GM19099 (cell line): ENCODE results near the gene RAMP3.

Experiments
- POLR2A ChIP-seq: IDR thresholded peaks from 3 replicates; pipeline ENCODE4 v1.6.1; 2011; ENCODE audit warnings: low read depth; ENCODE audit not compliant: insufficient read length; ENCODE audit errors: extremely low read depth

Gene RAMP3

DNA sequence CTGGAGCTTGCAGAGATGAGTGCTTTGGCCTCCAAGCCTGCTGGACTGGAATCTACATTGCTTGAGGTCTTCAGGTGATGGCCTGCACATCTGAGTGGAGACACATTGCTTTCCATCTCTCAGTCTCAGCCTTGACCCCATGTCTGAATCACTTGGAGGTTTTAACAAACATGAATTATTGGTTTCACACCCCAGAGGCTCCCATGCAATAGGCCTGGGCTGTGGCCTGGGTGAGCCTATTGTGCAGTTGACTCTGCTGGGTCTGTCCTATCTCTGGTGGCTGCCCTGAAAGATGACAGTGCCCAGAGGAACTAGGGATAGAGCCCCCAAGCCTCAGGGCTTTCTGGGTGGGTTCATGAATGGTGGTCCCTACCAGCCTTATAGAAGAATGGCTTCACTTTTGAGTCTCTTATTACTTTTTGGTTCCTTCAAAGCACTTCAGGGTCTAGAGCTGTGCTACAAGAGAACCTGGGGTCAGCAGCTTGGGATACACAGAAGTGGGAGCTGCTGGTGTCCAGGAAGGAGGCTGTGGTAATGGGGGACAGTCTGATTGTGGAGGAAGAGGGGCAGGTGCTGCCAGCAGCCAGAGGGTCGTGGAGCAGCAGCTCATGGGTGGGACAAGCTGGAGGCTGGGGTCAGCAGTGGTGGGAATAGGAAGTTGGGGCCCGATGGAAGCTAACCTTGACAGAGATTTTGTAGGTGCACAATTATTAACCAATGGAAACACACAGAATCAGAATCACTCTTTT, 5.5 kb downstream of the RAMP3 start:
- TF ChIP-seq POLR2A, result no peak

DNA sequence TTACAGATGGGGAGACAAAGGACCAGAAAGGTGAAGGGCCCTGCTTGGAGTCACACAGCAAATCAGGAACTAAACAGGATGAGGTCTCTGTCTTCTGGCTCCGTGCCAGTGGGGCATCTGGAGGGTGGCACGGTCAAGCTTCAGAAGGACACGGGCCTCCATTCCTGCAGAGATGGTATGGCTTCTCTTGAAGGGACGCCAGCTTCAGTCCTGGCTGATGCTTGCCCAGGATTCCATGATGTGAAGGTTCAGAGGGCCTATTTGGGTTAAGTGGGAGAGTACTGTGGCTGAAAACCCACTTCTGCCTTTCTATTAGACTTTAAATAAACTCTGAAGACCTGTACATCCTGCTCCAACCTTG, 6.1 kb downstream of the RAMP3 start:
- TF ChIP-seq POLR2A, result no peak

DNA sequence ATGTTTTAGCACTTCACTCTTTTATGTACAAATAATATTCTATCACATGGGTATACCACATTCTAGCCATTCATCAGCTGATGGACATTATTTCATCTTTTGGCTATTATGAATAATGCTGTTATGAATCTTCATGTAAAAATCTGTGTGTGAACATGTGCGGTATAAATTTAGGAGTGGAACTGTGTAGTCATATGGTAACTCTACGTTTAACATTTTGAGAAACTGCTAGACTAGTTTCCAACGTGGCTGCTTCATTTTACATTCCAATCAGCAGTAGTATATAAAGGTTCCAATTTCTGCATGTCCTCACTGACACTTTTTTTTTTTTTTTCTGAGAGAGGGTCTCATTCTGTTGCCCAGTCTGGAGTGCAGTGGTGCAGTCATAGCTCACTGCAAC, 8.3 kb downstream of the RAMP3 start:
- TF ChIP-seq POLR2A, result no peak

DNA sequence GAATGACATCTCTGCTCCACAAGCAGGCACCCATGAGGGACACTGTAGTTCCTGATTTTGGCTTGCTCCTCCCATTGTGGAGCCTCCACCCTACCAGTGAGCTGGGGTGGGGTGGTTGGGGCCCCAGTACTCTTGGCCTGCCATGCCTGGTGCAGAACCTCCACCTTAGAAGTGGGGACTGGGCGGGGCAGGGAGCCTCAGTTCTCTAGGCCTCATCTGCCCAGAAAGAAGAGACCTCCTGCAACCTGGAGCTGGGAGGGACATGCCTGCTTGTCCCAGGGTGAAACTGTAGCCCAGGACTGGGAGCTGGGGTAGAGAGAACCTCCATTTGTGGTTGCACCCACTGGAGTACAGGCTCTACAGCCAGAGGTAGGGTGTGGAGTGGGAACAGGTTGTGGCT, 14.4 kb downstream of the RAMP3 start:
- TF ChIP-seq POLR2A, result no peak

DNA sequence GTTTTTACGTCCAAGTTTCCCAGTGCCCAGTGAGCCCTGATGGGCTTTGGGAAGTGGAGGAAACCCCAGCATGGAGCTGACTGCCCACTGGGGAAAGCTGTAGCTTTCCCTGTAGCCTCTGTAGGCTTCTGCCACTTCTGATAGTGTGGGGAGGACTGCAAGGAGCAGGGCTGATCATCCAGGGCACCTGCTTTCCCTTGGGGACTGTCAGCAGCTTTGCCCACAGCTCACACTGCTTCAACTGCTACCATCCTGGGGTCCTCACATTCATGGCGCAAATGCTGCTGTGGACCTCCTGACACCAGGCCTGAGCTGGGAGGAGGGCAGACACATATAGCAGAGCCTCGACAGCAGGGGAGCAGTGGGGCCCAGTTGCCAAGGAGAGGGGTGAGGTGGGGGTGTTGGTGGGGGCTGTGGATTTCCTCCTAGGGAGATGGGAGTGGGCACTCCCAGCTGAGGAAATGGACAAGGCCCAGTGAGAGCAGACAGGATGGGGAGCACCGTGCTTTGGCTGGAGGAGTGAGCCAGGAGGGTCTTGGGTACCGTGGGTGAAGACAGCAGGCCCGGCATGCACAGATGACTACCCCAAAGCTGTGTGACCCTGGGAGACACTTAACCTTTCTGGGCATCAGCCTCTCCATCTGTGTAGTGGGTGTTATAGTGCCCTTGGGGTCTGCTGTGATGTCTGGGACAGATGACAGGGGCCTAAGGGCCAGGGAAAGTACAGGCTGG, 16.2 kb downstream of the RAMP3 start:
- no peak for TF ChIP-seq POLR2A

DNA sequence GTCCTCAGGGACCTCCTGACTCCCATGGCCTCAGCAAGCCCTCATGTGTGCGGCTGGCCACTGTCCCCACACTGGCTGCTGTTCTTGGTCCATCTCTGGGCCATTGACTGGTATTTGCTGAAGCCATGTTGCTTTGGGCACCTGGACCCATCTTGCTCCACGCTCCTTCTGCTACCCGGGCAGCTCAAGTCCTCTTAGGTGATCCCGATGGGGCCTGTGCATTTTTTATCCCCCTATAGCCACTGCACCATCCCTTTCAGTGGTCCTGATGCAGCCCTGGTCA, 16.7 kb downstream of the RAMP3 start:
- no peak for TF ChIP-seq POLR2A

GRCh38 chr7:45174966-45175765, 17.6 kb downstream of the RAMP3 start:
- no peak for TF ChIP-seq POLR2A

DNA sequence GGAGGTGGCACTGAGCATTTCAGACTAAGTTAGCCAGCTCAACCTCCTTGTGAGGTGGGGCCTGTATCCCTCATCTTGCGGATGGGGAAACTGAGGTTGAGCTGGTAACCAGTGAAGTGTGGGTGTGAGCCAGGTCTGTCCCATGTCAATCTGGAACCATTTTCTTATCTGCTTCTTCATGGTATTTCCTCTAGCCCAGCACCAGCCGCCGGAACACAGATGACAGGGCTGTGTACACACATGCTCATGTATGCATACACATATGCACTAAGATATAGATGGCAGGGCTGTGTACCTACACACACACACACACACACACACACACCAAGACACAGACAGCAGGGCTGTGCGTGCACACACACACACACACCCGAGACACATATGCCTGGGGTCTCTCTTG, 18.5 kb downstream of the RAMP3 start:
- no peak for TF ChIP-seq POLR2A

DNA sequence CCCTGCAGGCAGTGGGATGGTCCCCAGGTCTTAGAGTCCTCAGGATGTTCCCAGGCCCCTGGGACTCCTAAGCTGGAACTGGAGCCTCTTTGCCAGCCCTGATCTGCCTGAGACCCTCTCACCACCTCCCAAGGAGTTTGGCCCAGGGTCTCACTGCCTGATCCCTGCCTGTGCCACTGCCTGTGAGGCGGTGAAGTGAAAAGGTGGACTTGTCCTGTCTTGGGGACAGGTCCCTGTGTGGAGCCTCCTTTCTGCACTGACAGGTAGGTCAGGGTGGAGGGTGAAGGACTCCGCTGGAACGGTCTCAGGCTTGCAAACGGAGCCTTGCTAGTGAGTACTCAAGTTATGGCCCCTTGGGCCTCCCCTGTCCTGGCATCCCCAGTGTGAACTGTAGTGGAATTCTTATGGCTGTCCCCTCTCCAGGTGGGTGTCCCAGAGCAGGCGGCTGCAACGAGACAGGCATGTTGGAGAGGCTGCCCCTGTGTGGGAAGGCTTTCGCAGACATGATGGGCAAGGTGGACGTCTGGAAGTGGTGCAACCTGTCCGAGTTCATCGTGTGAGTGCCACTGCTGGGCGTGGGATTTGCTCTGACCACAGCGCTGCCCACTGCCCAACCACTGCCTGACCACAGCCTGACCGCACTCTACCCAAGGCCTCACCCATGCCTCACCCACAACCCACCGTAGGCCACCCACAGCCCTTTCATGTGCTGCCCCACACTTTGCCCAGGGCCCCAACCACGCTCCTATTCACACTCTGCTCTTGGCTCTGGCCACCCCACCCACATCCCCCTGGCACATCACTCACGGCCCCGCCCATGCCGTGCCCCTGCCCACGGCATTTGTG, 19.5 kb downstream of the RAMP3 start:
- no peak for TF ChIP-seq POLR2A

- TF ChIP-seq POLR2A, result no peak
Observed at GRCh38 chr7:45177801-45178200, 20.2 kb downstream of the RAMP3 start.

DNA sequence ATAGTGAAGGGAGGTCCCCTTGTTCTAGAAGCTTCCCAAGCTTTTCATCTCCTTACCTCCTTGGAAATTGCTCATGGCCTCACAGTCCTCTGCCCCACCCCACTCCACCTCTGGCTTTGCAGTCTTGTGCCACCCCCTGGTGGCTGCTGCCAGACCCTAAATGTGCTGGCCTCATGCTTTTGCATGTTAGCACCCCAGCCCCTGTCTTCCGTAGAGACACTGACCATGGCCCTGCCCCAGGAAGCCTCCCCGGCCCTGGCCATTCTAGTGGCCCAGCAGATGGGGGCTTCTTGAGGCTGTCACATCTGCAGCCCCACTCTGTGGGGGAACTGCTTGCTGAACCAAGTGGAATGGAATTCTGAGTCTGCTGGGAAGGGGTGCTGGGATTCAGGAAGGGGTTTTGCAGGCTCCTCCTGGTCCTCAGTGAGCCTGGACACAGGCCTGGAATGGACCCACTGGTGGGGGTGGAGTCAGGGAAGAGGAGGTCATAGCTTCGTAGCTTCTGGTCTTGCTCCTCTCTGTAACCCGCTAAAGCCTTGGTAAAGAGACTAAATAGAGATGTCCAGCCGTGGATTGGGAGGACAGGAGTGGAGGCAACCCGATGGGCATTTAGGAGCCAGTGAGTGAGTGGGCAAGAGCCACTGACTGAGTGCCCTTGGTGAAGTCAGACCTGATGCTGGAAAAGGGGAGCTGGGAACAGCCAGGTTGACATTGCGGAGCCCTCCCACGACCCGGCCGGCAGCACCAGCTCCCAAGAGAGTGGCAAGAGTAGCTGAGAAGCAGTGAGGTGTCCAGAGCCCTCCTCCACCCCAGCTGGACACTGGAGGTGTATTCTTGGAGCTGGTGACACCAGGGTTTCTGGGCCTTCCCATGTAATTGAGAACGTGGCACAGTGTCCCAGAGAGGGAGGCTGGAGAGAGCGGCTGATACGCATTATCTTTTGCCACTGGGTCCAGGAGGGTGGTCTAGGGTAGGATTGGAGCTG, 20.9 kb downstream of the RAMP3 start:
- no peak for TF ChIP-seq POLR2A

- TF ChIP-seq POLR2A, result no peak
Observed at GRCh38 chr7:45179666-45180065, 22.1 kb downstream of the RAMP3 start.

DNA sequence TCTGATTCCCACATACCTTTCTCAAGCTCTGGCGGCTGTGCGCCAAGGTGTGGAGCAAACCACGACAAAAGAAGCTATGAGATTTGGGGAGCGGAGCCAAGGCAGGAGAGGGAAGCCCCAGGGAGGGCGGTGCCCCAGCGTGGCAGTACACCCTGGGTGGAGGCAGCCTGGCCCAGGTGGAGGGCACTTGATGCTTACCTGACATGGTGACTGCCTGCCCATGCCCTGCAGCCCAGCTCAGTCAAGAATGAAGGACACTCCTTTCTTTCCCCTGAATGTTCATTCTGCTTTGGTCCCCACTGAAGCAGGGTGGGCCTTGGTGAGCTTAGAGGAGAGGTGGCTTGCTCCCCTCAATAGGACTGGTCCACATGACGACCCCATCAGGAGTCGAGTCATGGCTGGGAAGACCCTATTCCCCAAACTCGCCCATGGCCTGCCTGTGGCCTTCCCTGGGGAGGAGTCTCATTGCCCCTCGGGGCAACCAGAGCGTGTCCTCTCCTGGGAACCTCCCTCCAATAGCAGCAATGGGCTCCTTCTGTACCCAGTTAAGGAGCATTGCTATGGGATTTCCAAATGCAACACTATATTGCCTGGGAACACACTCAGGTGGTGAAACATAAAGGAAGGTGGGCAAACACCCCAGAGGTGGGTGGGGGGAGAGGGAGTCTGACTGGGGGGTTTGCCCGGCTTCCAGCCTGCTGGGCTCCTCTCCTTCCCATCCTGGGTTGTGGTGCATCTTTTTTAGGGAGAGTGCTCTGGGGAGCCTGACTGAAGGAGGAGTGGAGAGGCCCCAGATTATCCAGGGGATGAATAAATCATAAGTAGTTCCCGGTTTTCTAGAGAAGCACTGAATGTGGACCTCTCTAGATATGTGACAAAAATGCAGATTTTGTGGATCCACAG, 22.7 kb downstream of the RAMP3 start:
- no peak for TF ChIP-seq POLR2A
